Measurements from ENCODE around the gene TGFBR2.

- TF ChIP-seq TAF1 (IDR thresholded peaks at IDR 0.05; ENCODE audit: borderline replicate concordance, low read depth, low read length): no peak
- TF ChIP-seq, protein P1, sequence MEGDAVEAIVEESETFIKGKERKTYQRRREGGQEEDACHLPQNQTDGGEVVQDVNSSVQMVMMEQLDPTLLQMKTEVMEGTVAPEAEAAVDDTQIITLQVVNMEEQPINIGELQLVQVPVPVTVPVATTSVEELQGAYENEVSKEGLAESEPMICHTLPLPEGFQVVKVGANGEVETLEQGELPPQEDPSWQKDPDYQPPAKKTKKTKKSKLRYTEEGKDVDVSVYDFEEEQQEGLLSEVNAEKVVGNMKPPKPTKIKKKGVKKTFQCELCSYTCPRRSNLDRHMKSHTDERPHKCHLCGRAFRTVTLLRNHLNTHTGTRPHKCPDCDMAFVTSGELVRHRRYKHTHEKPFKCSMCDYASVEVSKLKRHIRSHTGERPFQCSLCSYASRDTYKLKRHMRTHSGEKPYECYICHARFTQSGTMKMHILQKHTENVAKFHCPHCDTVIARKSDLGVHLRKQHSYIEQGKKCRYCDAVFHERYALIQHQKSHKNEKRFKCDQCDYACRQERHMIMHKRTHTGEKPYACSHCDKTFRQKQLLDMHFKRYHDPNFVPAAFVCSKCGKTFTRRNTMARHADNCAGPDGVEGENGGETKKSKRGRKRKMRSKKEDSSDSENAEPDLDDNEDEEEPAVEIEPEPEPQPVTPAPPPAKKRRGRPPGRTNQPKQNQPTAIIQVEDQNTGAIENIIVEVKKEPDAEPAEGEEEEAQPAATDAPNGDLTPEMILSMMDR (IDR thresholded peaks at IDR 0.05): no peak
- TF ChIP-seq EZH2phosphoT487 (IDR thresholded peaks at IDR 0.05; ENCODE audit: borderline replicate concordance, low read depth): no peak
- TF ChIP-seq TCF12 (IDR thresholded peaks at IDR 0.05): no peak
These were observed 61.7 kb downstream of the TGFBR2 start for GRCh38 chr3:30668051-30668609.
